ENCODE measurements around the gene EDN3. TPM values are rescaled to one million over a fixed set of nuclear protein-coding genes. Genes with fewer than 3 reads are reported as not detected.

EDN3 gene
- total and polyA plus RNA-seq, 2 donors (not counting 3 experiments of a cell fraction or from before 2014, with no cell fraction given), result not detected

DNA sequence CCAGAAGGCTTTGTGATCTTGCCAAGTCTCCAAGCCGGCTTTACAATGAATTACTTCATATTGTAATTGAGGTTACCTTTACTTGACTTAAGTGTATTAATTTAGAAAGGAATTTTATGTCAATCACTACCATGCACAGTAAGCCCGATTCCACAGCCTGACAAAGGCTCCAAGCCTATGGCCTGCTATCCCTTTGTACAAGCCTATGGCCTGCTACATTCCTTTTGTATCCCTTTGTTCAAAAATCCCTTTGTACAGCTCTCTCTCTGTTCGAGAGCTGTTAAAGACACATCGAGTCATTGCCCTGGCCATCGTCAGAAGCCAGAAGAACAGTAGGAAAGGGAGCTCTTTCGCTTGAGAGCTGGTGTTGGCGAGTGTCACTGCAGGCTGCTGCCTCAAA, 2.7 kb upstream of the EDN3 start:
- Histone ChIP-seq H3K27ac (ENCODE audit: insufficient read depth, low read depth, low read length) (no peak overlapping the region), H3K4me3 (replicated peaks in 1 of 3; ENCODE audit: insufficient read depth in 1 of 3, low read depth in 1 of 3, low read length in 3 of 3) (no peak overlapping the region), H3K27me3 (ENCODE audit: control insufficient read depth in 2 of 2, insufficient read depth in 2 of 2, low read length in 2 of 2) (no peaks in the 10 kb centered on the region), H2AFZ (ENCODE audit: low read depth, low read length) (no peak overlapping the region), H3K9ac (replicated peaks; ENCODE audit: extremely low read depth, insufficient read depth, low read length) (no peak overlapping the region), H3K79me2 (ENCODE audit: control insufficient read depth, insufficient read depth, low read length) (no peaks in the 10 kb centered on the region), H3K9me3 (replicated peaks; ENCODE audit: control insufficient read depth, insufficient read depth, low read length) (no peaks in the 10 kb centered on the region), H3K9me1 (replicated peaks; ENCODE audit: control insufficient read depth, extremely low read depth, insufficient read depth, low read length) (no peaks in the 10 kb centered on the region), H4K20me1 (replicated peaks; ENCODE audit: control insufficient read depth, extremely low read depth, insufficient read depth, low read length) (no peaks in the 10 kb centered on the region), H3K4me1 (ENCODE audit: control insufficient read depth, extremely low read depth, insufficient read depth, low read length) (no peaks in the 10 kb centered on the region), H3K4me2 (ENCODE audit: insufficient read depth, low read length) (no peak overlapping the region), H3K36me3 (ENCODE audit: control insufficient read depth in 2 of 2, extremely low read depth in 1 of 2, insufficient read depth in 2 of 2, low read length in 2 of 2) (no peaks in the 10 kb centered on the region)
- DNase-seq (ENCODE audit: low read depth, low spot score), result no peak
- TF ChIP-seq POLR2AphosphoS5 (IDR thresholded peaks at IDR 0.05; ENCODE audit: insufficient read depth, low read depth, low read length), result no peak
- TF ChIP-seq JUN (IDR thresholded peaks at IDR 0.05; ENCODE audit: borderline replicate concordance, insufficient read depth, insufficient read length, low read depth), result no peak
- no peak for TF ChIP-seq GATA2 (IDR thresholded peaks at IDR 0.05; ENCODE audit: insufficient read depth, insufficient read length, low read depth, low read length)
- TF ChIP-seq, protein P1, sequence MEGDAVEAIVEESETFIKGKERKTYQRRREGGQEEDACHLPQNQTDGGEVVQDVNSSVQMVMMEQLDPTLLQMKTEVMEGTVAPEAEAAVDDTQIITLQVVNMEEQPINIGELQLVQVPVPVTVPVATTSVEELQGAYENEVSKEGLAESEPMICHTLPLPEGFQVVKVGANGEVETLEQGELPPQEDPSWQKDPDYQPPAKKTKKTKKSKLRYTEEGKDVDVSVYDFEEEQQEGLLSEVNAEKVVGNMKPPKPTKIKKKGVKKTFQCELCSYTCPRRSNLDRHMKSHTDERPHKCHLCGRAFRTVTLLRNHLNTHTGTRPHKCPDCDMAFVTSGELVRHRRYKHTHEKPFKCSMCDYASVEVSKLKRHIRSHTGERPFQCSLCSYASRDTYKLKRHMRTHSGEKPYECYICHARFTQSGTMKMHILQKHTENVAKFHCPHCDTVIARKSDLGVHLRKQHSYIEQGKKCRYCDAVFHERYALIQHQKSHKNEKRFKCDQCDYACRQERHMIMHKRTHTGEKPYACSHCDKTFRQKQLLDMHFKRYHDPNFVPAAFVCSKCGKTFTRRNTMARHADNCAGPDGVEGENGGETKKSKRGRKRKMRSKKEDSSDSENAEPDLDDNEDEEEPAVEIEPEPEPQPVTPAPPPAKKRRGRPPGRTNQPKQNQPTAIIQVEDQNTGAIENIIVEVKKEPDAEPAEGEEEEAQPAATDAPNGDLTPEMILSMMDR (IDR thresholded peaks at IDR 0.05; ENCODE audit: extremely low read depth in 1 of 2, insufficient read depth in 1 of 2, low read depth in 1 of 2, low read length in 2 of 2), result no peak
- TF ChIP-seq EZH2 (IDR thresholded peaks at IDR 0.05; ENCODE audit: borderline replicate concordance, low read depth, low read length, severe bottlenecking), result no peak
- TF ChIP-seq, protein P2, sequence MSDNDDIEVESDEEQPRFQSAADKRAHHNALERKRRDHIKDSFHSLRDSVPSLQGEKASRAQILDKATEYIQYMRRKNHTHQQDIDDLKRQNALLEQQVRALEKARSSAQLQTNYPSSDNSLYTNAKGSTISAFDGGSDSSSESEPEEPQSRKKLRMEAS (IDR thresholded peaks at IDR 0.05; ENCODE audit: insufficient read depth, insufficient read length), result no peak
- TF ChIP-seq MYC (IDR thresholded peaks at IDR 0.05; ENCODE audit: low read depth, low read length), result no peak
- no peak for TF ChIP-seq FOS (IDR thresholded peaks at IDR 0.05; ENCODE audit: borderline replicate concordance, insufficient read depth, low read length)
- no peak for TF ChIP-seq POLR2A (IDR thresholded peaks at IDR 0.05; ENCODE audit: low read depth, low read length)
- intact Hi-C loops (cut with micrococcal nuclease) (no loop called here), dilution Hi-C loops (cut with MboI; ENCODE audit: extremely low pct_ligation_motif_present, low sequenced_read_pairs) (no loop called here)
- BruUV-seq (replicated peaks), result no TSS peak
- ChIA-PET CTCF (no interaction called here), POLR2A (no interaction called here)
- no peak for FAIRE-seq

Measured in endothelial cell of umbilical vein (primary cell).